ENCODE data around the gene ITGA11. TPM values are rescaled to one million over a fixed set of nuclear protein-coding genes. Genes with fewer than 3 reads are reported as not detected.

ITGA11 gene
- total and polyA plus RNA-seq, 2 donors from 2014 or later, result 3.4 to 11.1 TPM

- Histone ChIP-seq H3K9me3 (ENCODE audit: control insufficient read depth in 2 of 3, insufficient read depth in 1 of 3, low read length in 3 of 3) (no peaks in the 10 kb centered on the region), H3K4me1 (ENCODE audit: control insufficient read depth in 2 of 3, insufficient read depth in 2 of 3, low read depth in 1 of 3, low read length in 3 of 3) (no peaks in the 10 kb centered on the region), H3K4me3 (ENCODE audit: low read length in 3 of 3) (no peak overlapping the region), H3K27ac (ENCODE audit: low read depth in 2 of 2, low read length in 2 of 2) (no peak overlapping the region), H3K27me3 (ENCODE audit: control insufficient read depth, insufficient read depth, low read length) (no peaks in the 10 kb centered on the region), H3K9ac (ENCODE audit: low read length in 3 of 3) (no peak overlapping the region), H3K36me3 (ENCODE audit: control insufficient read depth in 2 of 3, insufficient read depth in 3 of 3, low read length in 3 of 3) (no peaks in the 10 kb centered on the region)
- DNase-seq (no peak), FAIRE-seq (no peak)
- no peak for TF ChIP-seq CTCF (IDR thresholded peaks at IDR 0.05; ENCODE audit: borderline replicate concordance, extremely low read depth, insufficient read depth)
- intact Hi-C loops (cut with DNase I), result no loop called here
Observed at GRCh38 chr15:68262514-68263356, 169.2 kb downstream of the ITGA11 start.

- Histone ChIP-seq H3K4me3 (ENCODE audit: low read length in 3 of 3) (no peak overlapping the region), H3K4me1 (ENCODE audit: control insufficient read depth in 2 of 3, insufficient read depth in 2 of 3, low read depth in 1 of 3, low read length in 3 of 3) (no peaks in the 10 kb centered on the region), H3K9me3 (ENCODE audit: control insufficient read depth in 2 of 3, insufficient read depth in 1 of 3, low read length in 3 of 3) (no peaks in the 10 kb centered on the region), H3K27ac (ENCODE audit: low read depth in 2 of 2, low read length in 2 of 2) (no peak overlapping the region), H3K27me3 (ENCODE audit: control insufficient read depth, insufficient read depth, low read length) (no peaks in the 10 kb centered on the region), H3K9ac (ENCODE audit: low read length in 3 of 3) (no peak overlapping the region), H3K36me3 (ENCODE audit: control insufficient read depth in 2 of 3, insufficient read depth in 3 of 3, low read length in 3 of 3) (no peaks in the 10 kb centered on the region)
- FAIRE-seq (no peak), DNase-seq (no peak)
- TF ChIP-seq CTCF (IDR thresholded peaks at IDR 0.05; ENCODE audit: borderline replicate concordance, extremely low read depth, insufficient read depth), result no peak
- intact Hi-C loops (cut with DNase I), result no loop called here
Observed at GRCh38 chr15:68261980-68262379, 170.0 kb downstream of the ITGA11 start.

- H3K9me3 ChIP-seq (ENCODE audit: control insufficient read depth in 2 of 3, insufficient read depth in 1 of 3, low read length in 3 of 3), result no peaks in the 10 kb centered on the region
- no peak for DNase-seq
- no peak for FAIRE-seq
- no peak for TF ChIP-seq CTCF (IDR thresholded peaks at IDR 0.05; ENCODE audit: borderline replicate concordance, extremely low read depth, insufficient read depth)
- H3K27me3 ChIP-seq (ENCODE audit: control insufficient read depth, insufficient read depth, low read length), result no peaks in the 10 kb centered on the region
- H3K27ac ChIP-seq (ENCODE audit: low read depth in 2 of 2, low read length in 2 of 2), result no peak overlapping the region
- peaks cover 0 to 2% (median 0%) of the 10 kb centered on the region in 3 donors for H3K4me1 ChIP-seq (ENCODE audit: control insufficient read depth in 2 of 3, insufficient read depth in 2 of 3, low read depth in 1 of 3, low read length in 3 of 3)
- no peak overlapping the region for H3K9ac ChIP-seq (ENCODE audit: low read length in 3 of 3)
- intact Hi-C loops (cut with DNase I), result no loop called here
- no peak overlapping the region for H3K4me3 ChIP-seq (ENCODE audit: low read length in 3 of 3)
- H3K36me3 ChIP-seq (ENCODE audit: control insufficient read depth in 2 of 3, insufficient read depth in 3 of 3, low read length in 3 of 3), result no peaks in the 10 kb centered on the region
Observed at GRCh38 chr15:68261241-68261640, 170.7 kb downstream of the ITGA11 start.

All from kidney (tissue), 14 donors.